ENCODE measurements around the gene CNTNAP2. TPM values are rescaled to one million over a fixed set of nuclear protein-coding genes. Genes with fewer than 3 reads are reported as not detected.

CNTNAP2 gene
- total RNA-seq, 2 experiments from 2014 or later, result not detected

GRCh38 chr7:147438216-147438615, 1321.6 kb downstream of the CNTNAP2 start:
- Mint-ChIP-seq H3K36me3 (no peaks in the 10 kb centered on the region), H3K9me3 (peaks cover 6% of the 10 kb centered on the region), H3K27me3 (no peaks in the 10 kb centered on the region), H3K4me3 (no peak overlapping the region), H3K4me1 (no peaks in the 10 kb centered on the region), H3K27ac (no peak overlapping the region)
- POLR2A ChIA-PET, result no interaction called here
- DNase-seq, result no peak
- ATAC-seq (ENCODE audit: low read depth), result no peak

DNA sequence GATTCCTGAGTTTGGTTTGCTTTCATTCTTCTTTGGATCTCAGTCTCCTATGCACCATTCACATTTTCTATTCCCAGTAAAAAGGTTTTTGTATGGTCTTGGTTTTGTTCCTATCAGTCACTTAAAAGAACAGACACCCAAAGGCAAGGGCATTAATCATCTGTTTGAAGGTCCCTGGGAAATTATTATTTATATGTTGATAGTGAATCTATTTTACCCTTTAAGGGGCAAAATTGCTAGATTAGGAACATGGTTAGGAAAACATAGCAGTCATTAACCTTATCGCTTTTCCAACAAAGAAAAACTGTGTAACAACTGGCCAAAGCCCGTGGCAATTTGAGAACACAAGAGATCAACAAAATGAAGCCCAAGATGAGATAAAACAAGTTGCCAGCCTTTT, 1327.3 kb downstream of the CNTNAP2 start:
- no peak overlapping the region for H3K27ac Mint-ChIP-seq
- H3K36me3 Mint-ChIP-seq, result no peaks in the 10 kb centered on the region
- peaks cover 8% of the 10 kb centered on the region for H3K9me3 Mint-ChIP-seq
- H3K27me3 Mint-ChIP-seq, result no peaks in the 10 kb centered on the region
- POLR2A ChIA-PET, result no interaction called here
- no peak overlapping the region for H3K4me3 Mint-ChIP-seq
- ATAC-seq (ENCODE audit: low read depth) (no peak), DNase-seq (no peak)
- no peaks in the 10 kb centered on the region for H3K4me1 Mint-ChIP-seq

GRCh38 chr7:147452816-147453215, 1336.2 kb downstream of the CNTNAP2 start:
- Mint-ChIP-seq H3K4me1 (no peaks in the 10 kb centered on the region), H3K36me3 (no peaks in the 10 kb centered on the region), H3K27me3 (no peaks in the 10 kb centered on the region), H3K27ac (no peak overlapping the region), H3K9me3 (peaks cover 5% of the 10 kb centered on the region), H3K4me3 (no peak overlapping the region)
- DNase-seq (no peak), ATAC-seq (ENCODE audit: low read depth) (no peak)
- POLR2A ChIA-PET, result no interaction called here

DNA sequence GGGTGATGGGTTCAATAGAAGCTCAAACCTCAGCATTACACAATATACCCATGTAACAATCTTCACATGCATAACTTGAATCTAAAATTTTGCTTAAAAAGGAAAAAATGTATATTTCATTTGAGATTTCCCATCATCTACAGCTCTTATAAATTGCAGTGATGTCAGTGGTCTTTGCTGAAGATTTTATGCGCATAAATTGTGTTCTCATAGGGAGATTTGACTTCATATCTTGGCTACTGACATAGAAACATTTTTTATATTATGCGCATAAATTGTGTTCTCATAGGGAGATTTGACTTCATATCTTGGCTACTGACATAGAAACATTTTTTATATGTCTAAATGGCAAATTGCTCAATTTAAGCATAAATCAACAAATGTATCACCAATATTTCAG, 1348.6 kb downstream of the CNTNAP2 start:
- no peaks in the 10 kb centered on the region for H3K36me3 Mint-ChIP-seq
- peaks cover 5% of the 10 kb centered on the region for H3K9me3 Mint-ChIP-seq
- no peak overlapping the region for H3K27ac Mint-ChIP-seq
- H3K4me3 Mint-ChIP-seq, result no peak overlapping the region
- POLR2A ChIA-PET, result no interaction called here
- ATAC-seq (ENCODE audit: low read depth) (no peak), DNase-seq (no peak)
- no peaks in the 10 kb centered on the region for H3K4me1 Mint-ChIP-seq
- no peaks in the 10 kb centered on the region for H3K27me3 Mint-ChIP-seq

- H3K9me3 Mint-ChIP-seq, result peaks cover 9% of the 10 kb centered on the region
- H3K4me1 Mint-ChIP-seq, result no peaks in the 10 kb centered on the region
- POLR2A ChIA-PET, result no interaction called here
- H3K4me3 Mint-ChIP-seq, result no peak overlapping the region
- H3K36me3 Mint-ChIP-seq, result no peaks in the 10 kb centered on the region
- DNase-seq (no peak), ATAC-seq (ENCODE audit: low read depth) (no peak)
- no peak overlapping the region for H3K27ac Mint-ChIP-seq
- H3K27me3 Mint-ChIP-seq, result no peaks in the 10 kb centered on the region
Measured at GRCh38 chr7:147472556-147472955, 1356.0 kb downstream of the CNTNAP2 start.

DNA sequence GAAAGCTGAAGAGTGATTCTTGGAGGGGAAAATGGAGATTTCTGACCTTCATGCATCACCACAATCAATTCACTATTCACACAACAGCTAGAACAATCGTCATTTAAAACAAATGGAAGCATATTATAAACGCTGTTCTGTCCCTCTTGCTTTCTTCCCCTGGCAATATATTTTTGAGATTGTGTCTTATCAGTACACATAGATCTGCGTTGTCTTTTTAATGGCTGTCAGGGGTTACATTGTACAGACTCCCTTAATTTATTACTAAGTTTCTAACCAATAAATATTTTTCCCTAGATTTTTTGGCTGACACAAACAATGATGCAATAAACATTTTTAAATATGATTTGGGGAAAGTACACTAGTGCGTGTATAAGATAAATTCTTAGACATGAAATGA, 1358.3 kb downstream of the CNTNAP2 start:
- Mint-ChIP-seq H3K36me3 (no peaks in the 10 kb centered on the region), H3K4me1 (no peaks in the 10 kb centered on the region), H3K27ac (no peak overlapping the region), H3K27me3 (no peaks in the 10 kb centered on the region), H3K4me3 (no peak overlapping the region), H3K9me3 (peaks cover 8% of the 10 kb centered on the region)
- DNase-seq (no peak), ATAC-seq (ENCODE audit: low read depth) (no peak)
- POLR2A ChIA-PET, result no interaction called here

GRCh38 chr7:147477526-147477925, 1360.9 kb downstream of the CNTNAP2 start:
- DNase-seq (no peak), ATAC-seq (ENCODE audit: low read depth) (no peak)
- POLR2A ChIA-PET, result no interaction called here
- no peaks in the 10 kb centered on the region for H3K36me3 Mint-ChIP-seq
- no peak overlapping the region for H3K4me3 Mint-ChIP-seq
- peaks cover 2% of the 10 kb centered on the region for H3K9me3 Mint-ChIP-seq
- no peaks in the 10 kb centered on the region for H3K4me1 Mint-ChIP-seq
- no peaks in the 10 kb centered on the region for H3K27me3 Mint-ChIP-seq
- H3K27ac Mint-ChIP-seq, result no peak overlapping the region

- no peak overlapping the region for H3K4me3 Mint-ChIP-seq
- DNase-seq, result no peak
- POLR2A ChIA-PET, result no interaction called here
- no peak overlapping the region for H3K27ac Mint-ChIP-seq
- no peaks in the 10 kb centered on the region for H3K4me1 Mint-ChIP-seq
- no peak for ATAC-seq (ENCODE audit: low read depth)
- H3K9me3 Mint-ChIP-seq, result peaks cover 3% of the 10 kb centered on the region
- no peaks in the 10 kb centered on the region for H3K36me3 Mint-ChIP-seq
- H3K27me3 Mint-ChIP-seq, result no peaks in the 10 kb centered on the region
Measured at GRCh38 chr7:147478796-147479195, 1362.2 kb downstream of the CNTNAP2 start.

GRCh38 chr7:147483634-147484292, 1367.2 kb downstream of the CNTNAP2 start:
- Mint-ChIP-seq H3K27ac (no peak overlapping the region), H3K36me3 (no peaks in the 10 kb centered on the region), H3K9me3 (peaks cover 5% of the 10 kb centered on the region), H3K4me3 (no peak overlapping the region), H3K4me1 (no peaks in the 10 kb centered on the region), H3K27me3 (no peaks in the 10 kb centered on the region)
- no peak for DNase-seq
- no peak for ATAC-seq (ENCODE audit: low read depth)
- POLR2A ChIA-PET, result no interaction called here

DNA sequence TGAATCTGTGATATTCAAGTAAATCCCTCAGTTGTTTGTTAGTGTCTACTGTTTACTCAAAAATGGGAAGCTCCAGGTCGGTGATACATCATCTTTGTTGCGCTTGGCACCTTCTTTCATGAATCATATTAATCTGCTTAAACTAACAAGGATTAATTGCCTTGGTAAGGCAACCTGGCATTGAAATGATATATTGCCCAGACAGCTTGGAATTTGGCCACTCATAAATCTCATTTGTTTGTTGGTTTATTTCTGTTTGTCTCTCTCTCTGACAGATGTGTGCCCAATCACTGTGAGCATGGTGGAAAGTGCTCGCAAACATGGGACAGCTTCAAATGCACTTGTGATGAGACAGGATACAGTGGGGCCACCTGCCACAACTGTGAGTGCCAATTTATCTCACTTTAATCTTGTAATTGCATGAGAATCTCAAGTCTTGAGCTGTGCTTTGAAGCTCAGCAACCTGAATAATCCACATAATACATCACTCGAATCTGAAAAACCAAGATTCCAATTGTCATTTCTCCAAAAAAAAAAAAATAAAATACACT, 1369.1 kb downstream of the CNTNAP2 start:
- no peaks in the 10 kb centered on the region for H3K4me1 Mint-ChIP-seq
- POLR2A ChIA-PET, result no interaction called here
- no peaks in the 10 kb centered on the region for H3K36me3 Mint-ChIP-seq

GRCh38 chr7:147492606-147493005, 1376.0 kb downstream of the CNTNAP2 start:
- ATAC-seq (ENCODE audit: low read depth), result no peak
- POLR2A ChIA-PET, result no interaction called here
- Mint-ChIP-seq H3K27ac (no peak overlapping the region), H3K36me3 (no peaks in the 10 kb centered on the region), H3K9me3 (peaks cover 3% of the 10 kb centered on the region), H3K27me3 (no peaks in the 10 kb centered on the region), H3K4me3 (no peak overlapping the region), H3K4me1 (no peaks in the 10 kb centered on the region)
- DNase-seq, result no peak

More for the DNA sequence above, 1369.1 kb downstream of the CNTNAP2 start:
- ATAC-seq (ENCODE audit: low read depth), result no peak
- H3K27ac Mint-ChIP-seq, result no peak overlapping the region
- no peak for DNase-seq
- H3K27me3 Mint-ChIP-seq, result no peaks in the 10 kb centered on the region
- no peak overlapping the region for H3K4me3 Mint-ChIP-seq
- peaks cover 5% of the 10 kb centered on the region for H3K9me3 Mint-ChIP-seq

DNA sequence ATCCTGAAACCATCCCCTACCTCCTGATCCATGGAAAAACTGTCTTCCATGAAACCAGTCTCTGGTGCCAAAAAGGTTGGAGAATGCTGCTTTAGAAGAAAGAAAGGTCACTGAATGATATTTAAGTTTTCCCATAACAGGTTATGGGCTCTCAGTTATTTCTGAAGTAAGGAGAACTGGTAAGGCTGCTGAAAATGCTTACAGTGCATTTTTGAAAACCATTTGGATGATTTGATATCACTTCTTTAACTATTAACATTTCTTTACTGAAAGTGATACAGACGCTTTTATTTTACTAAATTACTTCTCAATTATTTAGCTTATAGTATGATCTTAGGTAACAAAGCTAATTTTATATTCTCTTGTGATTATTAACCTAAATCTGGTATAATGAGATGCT, 1379.6 kb downstream of the CNTNAP2 start:
- Mint-ChIP-seq H3K27me3 (no peaks in the 10 kb centered on the region), H3K4me3 (no peak overlapping the region), H3K36me3 (no peaks in the 10 kb centered on the region), H3K4me1 (no peaks in the 10 kb centered on the region), H3K9me3 (peaks cover 1% of the 10 kb centered on the region), H3K27ac (no peak overlapping the region)
- DNase-seq (no peak), ATAC-seq (ENCODE audit: low read depth) (no peak)
- POLR2A ChIA-PET, result no interaction called here

DNA sequence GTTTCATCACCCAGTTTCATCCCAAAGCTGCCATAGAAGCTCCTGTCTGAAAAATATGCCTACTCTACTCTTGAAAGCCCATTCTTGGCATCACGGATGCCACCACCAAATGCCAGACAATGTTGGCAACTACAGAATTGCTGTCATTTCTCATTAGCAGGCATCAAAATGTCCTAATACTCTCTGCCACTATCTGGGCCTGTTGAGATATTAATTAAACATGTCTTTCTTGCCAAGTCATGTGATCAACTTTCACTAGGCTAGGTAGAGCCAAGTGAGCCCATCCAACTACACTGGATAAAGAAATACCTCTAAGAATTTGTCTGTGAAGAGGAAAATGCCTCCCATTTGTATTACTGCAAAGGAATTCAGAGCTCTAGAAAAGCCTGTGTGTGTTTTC, 1380.6 kb downstream of the CNTNAP2 start:
- no peaks in the 10 kb centered on the region for H3K36me3 Mint-ChIP-seq
- POLR2A ChIA-PET, result no interaction called here
- H3K4me3 Mint-ChIP-seq, result no peak overlapping the region
- no peak for DNase-seq
- no peaks in the 10 kb centered on the region for H3K4me1 Mint-ChIP-seq
- no peak for ATAC-seq (ENCODE audit: low read depth)
- no peak overlapping the region for H3K27ac Mint-ChIP-seq
- no peaks in the 10 kb centered on the region for H3K27me3 Mint-ChIP-seq
- no peaks in the 10 kb centered on the region for H3K9me3 Mint-ChIP-seq

- no peaks in the 10 kb centered on the region for H3K4me1 Mint-ChIP-seq
- H3K36me3 Mint-ChIP-seq, result no peaks in the 10 kb centered on the region
- POLR2A ChIA-PET, result no interaction called here
- no peak overlapping the region for H3K4me3 Mint-ChIP-seq
- H3K27me3 Mint-ChIP-seq, result no peaks in the 10 kb centered on the region
- DNase-seq (no peak), ATAC-seq (ENCODE audit: low read depth) (no peak)
- H3K9me3 Mint-ChIP-seq, result no peaks in the 10 kb centered on the region
- H3K27ac Mint-ChIP-seq, result no peak overlapping the region
Measured at GRCh38 chr7:147498081-147498480, 1381.5 kb downstream of the CNTNAP2 start.
